HepG2 (cell line): Measurements from ENCODE around the gene PCDHGB1. TPM values are rescaled to one million over a fixed set of nuclear protein-coding genes. Genes with fewer than 3 reads are reported as not detected.

Experiments
- DNMT1 ChIP-seq: sonication (generic); formaldehyde crosslinking; IDR thresholded peaks from 2 replicates; pipeline ENCODE4 v1.5.1; 2020; ENCODE audit warnings: mild to moderate bottlenecking, missing genetic modification reagents
- FOXM1 ChIP-seq: sonication (generic); formaldehyde crosslinking; IDR thresholded peaks from 2 replicates; pipeline ENCODE4 v1.5.0; 2020; ENCODE audit warnings: missing genetic modification reagents
- JUNB ChIP-seq: sonication (generic); formaldehyde crosslinking; IDR thresholded peaks from 2 replicates; pipeline ENCODE4 v1.8.0; 2022; ENCODE audit warnings: missing genetic modification reagents, mild to moderate bottlenecking, borderline replicate concordance
- PTBP1 ChIP-seq: fragments of 200-400 bp; formaldehyde crosslinking; IDR thresholded peaks from 2 replicates; pipeline ENCODE4 v1.6.1; 2018; ENCODE audit warnings: low read length, low read depth; ENCODE audit not compliant: poor library complexity, severe bottlenecking
- RARA ChIP-seq: IDR thresholded peaks from 2 replicates; pipeline ENCODE4 v1.6.1; 2016; ENCODE audit warnings: missing genetic modification reagents, missing compliant biosample characterization
- SNAI1 ChIP-seq: sonication (generic); formaldehyde crosslinking; IDR thresholded peaks from 2 replicates; pipeline ENCODE4 v1.5.0; 2020; ENCODE audit warnings: mild to moderate bottlenecking, missing genetic modification reagents, borderline replicate concordance
- THYN1 ChIP-seq: sonication (generic); formaldehyde crosslinking; IDR thresholded peaks from 2 replicates; pipeline ENCODE4 v1.8.1; 2023; ENCODE audit warnings: low read depth, mild to moderate bottlenecking, moderate library complexity, missing genetic modification reagents, borderline replicate concordance
- ZFP1 ChIP-seq: IDR thresholded peaks from 2 replicates; pipeline ENCODE4 v1.6.1; 2016
- ZIK1 ChIP-seq: sonication (generic); formaldehyde crosslinking; IDR thresholded peaks from 2 replicates; pipeline ENCODE4 v1.5.0; 2020; ENCODE audit warnings: mild to moderate bottlenecking, low read depth, missing genetic modification reagents, borderline replicate concordance
- ZNF777 ChIP-seq: sonication (generic); formaldehyde crosslinking; IDR thresholded peaks from 2 replicates; pipeline ENCODE4 v1.4.0; 2020; ENCODE audit warnings: missing genetic modification reagents
- ZNF83 ChIP-seq: sonication (generic); formaldehyde crosslinking; IDR thresholded peaks from 2 replicates; pipeline ENCODE4 v1.4.0; 2020; ENCODE audit warnings: missing genetic modification reagents, mild to moderate bottlenecking, borderline replicate concordance
- polyA plus RNA-seq, 8 experiments: library from polyadenylated mRNA; depleted of rRNA in 3 of 8; stranded (reverse) in 7 of 8; unstranded in 1 of 8; fragments of >200 nt; fragmentation: Illumina TruSeq in 4 of 8; extraction: Trizol in 4 of 8; gene quantifications; 2 replicates each; pipeline versions ENCODE4 v1.2.1 to v1.2.3, GENCODE V29; 2011 to 2016; ENCODE audit warnings: low read depth in 4 of 8, missing spikeins in 1 of 8, mixed read lengths in 1 of 8; ENCODE audit not compliant: insufficient read depth in 1 of 8
- total RNA-seq, 5 experiments: library from RNA; depleted of rRNA; stranded (reverse); fragments of >200 nt; fragmentation: Illumina TruSeq; extraction: Trizol; gene quantifications; 2 replicates each; pipeline ENCODE4 v1.2.3, GENCODE V29; 2016; ENCODE audit warnings: low read depth in 1 of 5
- TF ChIP-seq, protein P1 (sequence below): sonication (generic); formaldehyde crosslinking; IDR thresholded peaks from 2 replicates; pipeline ENCODE4 v1.9.0; 2022; ENCODE audit warnings: low read depth, missing genetic modification reagents
- TF ChIP-seq, protein P2 (sequence below): sonication (generic); formaldehyde crosslinking; IDR thresholded peaks from 2 replicates; pipeline ENCODE4 v1.5.0; 2020; ENCODE audit warnings: mild to moderate bottlenecking, missing genetic modification reagents
- TF ChIP-seq, protein P3 (sequence below): IDR thresholded peaks from 2 replicates; pipeline ENCODE4 v1.6.1; 2016; ENCODE audit warnings: missing biosample characterization, missing genetic modification reagents, low read depth
- TF ChIP-seq, protein P4 (sequence below): sonication (generic); formaldehyde crosslinking; IDR thresholded peaks from 2 replicates; pipeline ENCODE4 v1.4.0; 2020; ENCODE audit warnings: missing genetic modification reagents, borderline replicate concordance

PCDHGB1 gene
- total and polyA plus RNA-seq, 2 of the 13 experiments (the other 11 are each of a cell fraction or from before 2014, with no cell fraction given), result 1.0 to 2.6 TPM

DNA sequence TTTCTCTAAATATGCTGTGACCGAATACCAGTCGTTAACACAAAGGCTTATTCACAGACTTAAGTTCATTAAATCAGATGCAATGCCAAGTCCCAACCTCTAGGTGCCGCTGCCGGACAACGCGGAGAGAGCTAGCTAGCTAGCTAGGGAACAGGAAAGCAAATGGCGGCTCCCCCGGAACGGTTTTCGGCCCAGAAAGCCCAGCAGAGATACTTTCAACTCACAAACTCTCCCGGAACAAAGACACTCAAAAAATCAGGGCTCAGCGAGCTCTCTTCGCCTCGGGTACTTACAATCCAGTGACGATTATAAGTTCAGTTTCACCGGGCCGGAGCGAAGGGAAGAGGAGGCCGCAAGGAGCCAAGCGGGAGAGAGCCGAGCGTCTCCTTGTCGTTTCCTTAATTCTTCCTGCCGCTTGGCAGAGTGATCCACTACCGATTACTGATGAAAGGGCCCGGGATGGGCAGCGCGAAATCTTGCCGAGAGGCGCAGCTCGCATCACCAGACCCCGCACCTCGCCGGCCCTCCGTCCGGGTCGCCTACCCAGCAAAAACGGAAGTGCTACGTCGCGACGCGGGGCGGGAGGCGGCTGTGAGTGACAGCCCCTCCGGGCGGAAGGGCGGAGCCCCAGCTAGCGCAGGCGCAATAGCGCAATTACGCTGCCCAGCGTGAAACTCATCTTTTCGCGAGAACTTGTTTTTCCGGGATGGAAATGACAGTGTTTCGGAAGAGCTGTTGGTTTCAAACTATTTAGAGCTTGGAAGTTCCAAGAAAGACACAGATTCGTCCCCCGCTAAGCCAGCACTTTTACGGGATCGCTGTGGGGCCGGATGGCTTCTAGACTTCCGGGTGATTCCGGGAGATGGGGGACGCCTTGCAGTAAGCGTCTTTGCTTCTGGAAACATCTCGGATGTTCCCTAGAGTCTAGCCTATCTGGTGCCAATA is 29.4 kb upstream of the PCDHGB1 start, which contains the start of gene TAF7 (continued):
- TF ChIP-seq ZIK1 (peak; percentile 17; the same call in 1 of the 2 replicates), DNMT1 (0 out of 2 replicates have a peak, but pooled peaks have one; percentile 22), ZNF83 (peak; percentile 95), RARA (peak; percentile 23), THYN1 (no peak), JUNB (CRISPR knock-in tag) (no peak), ZNF777 (CRISPR knock-in tag) (0 out of 2 replicates have a peak, but pooled peaks have one; percentile 18), SNAI1 (CRISPR knock-in tag) (no peak), FOXM1 (CRISPR knock-in tag) (no peak), ZFP1 (CRISPR knock-in tag) (no peak), PTBP1 (peak; percentile 53)
- TF ChIP-seq, protein P1, sequence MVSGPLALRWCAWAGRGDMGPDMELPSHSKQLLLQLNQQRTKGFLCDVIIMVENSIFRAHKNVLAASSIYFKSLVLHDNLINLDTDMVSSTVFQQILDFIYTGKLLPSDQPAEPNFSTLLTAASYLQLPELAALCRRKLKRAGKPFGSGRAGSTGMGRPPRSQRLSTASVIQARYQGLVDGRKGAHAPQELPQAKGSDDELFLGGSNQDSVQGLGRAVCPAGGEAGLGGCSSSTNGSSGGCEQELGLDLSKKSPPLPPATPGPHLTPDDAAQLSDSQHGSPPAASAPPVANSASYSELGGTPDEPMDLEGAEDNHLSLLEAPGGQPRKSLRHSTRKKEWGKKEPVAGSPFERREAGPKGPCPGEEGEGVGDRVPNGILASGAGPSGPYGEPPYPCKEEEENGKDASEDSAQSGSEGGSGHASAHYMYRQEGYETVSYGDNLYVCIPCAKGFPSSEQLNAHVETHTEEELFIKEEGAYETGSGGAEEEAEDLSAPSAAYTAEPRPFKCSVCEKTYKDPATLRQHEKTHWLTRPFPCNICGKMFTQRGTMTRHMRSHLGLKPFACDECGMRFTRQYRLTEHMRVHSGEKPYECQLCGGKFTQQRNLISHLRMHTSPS (CRISPR knock-in tag), result peak; percentile 51; the same call in 1 of the 2 replicates
- TF ChIP-seq, protein P2, sequence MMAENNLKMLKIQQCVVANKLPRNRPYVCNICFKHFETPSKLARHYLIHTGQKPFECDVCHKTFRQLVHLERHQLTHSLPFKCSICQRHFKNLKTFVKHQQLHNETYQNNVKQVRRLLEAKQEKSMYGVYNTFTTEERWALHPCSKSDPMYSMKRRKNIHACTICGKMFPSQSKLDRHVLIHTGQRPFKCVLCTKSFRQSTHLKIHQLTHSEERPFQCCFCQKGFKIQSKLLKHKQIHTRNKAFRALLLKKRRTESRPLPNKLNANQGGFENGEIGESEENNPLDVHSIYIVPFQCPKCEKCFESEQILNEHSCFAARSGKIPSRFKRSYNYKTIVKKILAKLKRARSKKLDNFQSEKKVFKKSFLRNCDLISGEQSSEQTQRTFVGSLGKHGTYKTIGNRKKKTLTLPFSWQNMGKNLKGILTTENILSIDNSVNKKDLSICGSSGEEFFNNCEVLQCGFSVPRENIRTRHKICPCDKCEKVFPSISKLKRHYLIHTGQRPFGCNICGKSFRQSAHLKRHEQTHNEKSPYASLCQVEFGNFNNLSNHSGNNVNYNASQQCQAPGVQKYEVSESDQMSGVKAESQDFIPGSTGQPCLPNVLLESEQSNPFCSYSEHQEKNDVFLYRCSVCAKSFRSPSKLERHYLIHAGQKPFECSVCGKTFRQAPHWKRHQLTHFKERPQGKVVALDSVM (CRISPR knock-in tag), result 0 out of 2 replicates have a peak, but pooled peaks have one; percentile 40
- TF ChIP-seq, protein P3, sequence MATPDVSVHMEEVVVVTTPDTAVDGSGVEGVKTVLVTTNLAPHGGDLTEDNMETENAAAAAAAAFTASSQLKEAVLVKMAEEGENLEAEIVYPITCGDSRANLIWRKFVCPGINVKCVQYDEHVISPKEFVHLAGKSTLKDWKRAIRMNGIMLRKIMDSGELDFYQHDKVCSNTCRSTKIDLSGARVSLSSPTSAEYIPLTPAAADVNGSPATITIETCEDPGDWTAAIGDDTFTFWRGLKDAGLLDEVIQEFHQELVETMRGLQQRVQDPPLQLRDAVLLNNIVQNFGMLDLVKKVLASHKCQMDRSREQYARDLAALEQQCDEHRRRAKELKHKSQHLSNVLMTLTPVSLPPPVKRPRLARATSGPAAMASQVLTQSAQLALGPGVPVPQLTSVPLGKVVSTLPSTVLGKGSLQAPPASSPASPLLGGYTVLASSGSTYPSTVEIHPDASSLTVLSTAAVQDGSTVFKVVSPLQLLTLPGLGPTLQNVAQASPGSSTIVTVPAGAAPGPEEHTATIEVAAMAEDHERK (CRISPR knock-in tag), result peak; percentile 83
- TF ChIP-seq, protein P4, sequence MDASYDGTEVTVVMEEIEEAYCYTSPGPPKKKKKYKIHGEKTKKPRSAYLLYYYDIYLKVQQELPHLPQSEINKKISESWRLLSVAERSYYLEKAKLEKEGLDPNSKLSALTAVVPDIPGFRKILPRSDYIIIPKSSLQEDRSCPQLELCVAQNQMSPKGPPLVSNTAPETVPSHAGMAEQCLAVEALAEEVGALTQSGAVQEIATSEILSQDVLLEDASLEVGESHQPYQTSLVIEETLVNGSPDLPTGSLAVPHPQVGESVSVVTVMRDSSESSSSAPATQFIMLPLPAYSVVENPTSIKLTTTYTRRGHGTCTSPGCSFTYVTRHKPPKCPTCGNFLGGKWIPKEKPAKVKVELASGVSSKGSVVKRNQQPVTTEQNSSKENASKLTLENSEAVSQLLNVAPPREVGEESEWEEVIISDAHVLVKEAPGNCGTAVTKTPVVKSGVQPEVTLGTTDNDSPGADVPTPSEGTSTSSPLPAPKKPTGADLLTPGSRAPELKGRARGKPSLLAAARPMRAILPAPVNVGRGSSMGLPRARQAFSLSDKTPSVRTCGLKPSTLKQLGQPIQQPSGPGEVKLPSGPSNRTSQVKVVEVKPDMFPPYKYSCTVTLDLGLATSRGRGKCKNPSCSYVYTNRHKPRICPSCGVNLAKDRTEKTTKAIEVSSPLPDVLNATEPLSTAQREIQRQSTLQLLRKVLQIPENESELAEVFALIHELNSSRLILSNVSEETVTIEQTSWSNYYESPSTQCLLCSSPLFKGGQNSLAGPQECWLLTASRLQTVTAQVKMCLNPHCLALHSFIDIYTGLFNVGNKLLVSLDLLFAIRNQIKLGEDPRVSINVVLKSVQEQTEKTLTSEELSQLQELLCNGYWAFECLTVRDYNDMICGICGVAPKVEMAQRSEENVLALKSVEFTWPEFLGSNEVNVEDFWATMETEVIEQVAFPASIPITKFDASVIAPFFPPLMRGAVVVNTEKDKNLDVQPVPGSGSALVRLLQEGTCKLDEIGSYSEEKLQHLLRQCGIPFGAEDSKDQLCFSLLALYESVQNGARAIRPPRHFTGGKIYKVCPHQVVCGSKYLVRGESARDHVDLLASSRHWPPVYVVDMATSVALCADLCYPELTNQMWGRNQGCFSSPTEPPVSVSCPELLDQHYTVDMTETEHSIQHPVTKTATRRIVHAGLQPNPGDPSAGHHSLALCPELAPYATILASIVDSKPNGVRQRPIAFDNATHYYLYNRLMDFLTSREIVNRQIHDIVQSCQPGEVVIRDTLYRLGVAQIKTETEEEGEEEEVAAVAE, result no peak
